Raji (cell line): Measurements from ENCODE around the gene SLC5A12.

ENCODE experiments used
- POLR2A ChIP-seq: IDR thresholded peaks from 2 replicates; pipeline ENCODE4 v1.6.1; 2011; ENCODE audit warnings: low read depth, low read length, control low read depth; ENCODE audit not compliant: insufficient read depth

SLC5A12 gene

DNA sequence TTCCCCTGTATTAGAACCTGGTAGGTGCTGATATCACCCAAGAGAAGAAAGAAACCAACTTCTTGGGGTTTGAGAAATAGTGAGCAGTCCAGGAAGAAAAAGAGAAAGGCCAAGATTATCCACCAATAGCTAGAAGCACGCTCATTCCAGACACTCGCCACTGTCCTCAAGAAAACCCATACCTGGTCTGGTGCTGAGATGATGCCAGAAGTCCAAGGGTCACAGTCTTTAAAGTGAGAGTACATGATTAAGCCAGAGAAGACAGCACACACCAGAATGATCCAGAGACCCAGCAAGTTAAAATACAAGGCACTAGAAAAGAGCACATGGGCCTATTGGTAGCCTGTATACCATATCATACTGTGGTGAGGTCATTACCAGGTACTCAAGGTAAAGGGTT is 23.6 kb downstream of the SLC5A12 start:
- no peak for TF ChIP-seq POLR2A

DNA sequence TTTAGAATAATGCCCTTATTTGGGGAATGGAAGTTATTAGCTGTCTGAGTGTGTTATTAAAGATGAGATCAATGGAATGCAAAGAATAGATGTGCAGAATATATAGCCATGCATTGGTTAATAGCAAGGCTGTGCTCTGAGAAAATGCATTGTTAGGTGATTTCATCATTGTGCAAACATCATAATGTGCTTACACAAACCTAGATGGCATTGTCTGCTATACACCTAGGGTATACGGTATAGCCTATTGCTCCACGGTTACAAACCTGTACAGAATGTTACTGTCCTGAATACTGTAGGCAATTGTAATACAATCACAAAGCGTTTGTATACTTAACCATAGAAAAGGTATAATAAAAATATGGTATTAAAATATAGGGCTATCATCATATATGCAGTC is 25.5 kb downstream of the SLC5A12 start:
- no peak for TF ChIP-seq POLR2A

- TF ChIP-seq POLR2A, result no peak
These were observed 33.2 kb downstream of the SLC5A12 start for GRCh38 chr11:26688701-26689100.

- no peak for TF ChIP-seq POLR2A
These were observed 34.5 kb downstream of the SLC5A12 start for GRCh38 chr11:26687351-26687750.

GRCh38 chr11:26677566-26677965 is 44.3 kb downstream of the SLC5A12 start:
- TF ChIP-seq POLR2A, result no peak

GRCh38 chr11:26676641-26677040 is 45.2 kb downstream of the SLC5A12 start:
- no peak for TF ChIP-seq POLR2A

- TF ChIP-seq POLR2A, result no peak
These were observed 46.5 kb downstream of the SLC5A12 start for GRCh38 chr11:26675233-26675928.

DNA sequence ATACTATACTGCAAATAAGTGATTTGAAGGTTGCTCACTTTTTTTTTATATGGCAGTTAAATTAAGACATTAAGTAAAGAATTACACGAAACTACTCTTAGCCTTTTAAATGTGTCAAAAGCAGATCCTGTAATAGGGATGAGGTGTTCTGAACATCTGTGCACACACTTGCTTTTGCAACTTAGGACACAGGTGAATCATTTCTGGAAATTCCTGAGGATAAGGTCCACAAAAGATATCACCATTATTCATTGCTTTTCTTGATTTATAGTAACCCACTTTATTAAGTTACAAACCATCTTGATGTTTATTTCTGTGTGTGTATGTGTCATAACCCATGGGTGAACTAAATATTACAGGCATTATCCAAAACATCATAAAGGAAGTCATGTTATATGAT is 55.9 kb downstream of the SLC5A12 start:
- TF ChIP-seq POLR2A, result no peak

DNA sequence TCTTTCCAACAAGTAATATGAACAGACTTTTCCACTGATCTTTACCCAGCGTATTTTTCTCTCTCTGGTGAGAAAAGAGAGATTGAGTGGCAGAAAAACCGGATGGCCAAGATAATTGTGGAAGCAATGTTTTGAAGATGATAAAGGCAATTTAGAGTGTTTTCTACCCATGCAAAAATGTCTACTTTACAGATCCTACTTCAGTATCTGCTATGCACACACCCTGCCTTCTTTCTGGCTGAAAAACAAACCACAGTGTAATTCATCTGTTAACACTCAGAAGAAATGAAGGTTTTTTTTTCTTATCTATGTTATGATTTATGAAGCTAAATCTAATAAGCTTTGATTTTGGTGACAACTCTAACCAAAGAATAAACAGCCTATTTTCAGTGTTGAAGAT is 56.8 kb downstream of the SLC5A12 start:
- TF ChIP-seq POLR2A, result no peak

DNA sequence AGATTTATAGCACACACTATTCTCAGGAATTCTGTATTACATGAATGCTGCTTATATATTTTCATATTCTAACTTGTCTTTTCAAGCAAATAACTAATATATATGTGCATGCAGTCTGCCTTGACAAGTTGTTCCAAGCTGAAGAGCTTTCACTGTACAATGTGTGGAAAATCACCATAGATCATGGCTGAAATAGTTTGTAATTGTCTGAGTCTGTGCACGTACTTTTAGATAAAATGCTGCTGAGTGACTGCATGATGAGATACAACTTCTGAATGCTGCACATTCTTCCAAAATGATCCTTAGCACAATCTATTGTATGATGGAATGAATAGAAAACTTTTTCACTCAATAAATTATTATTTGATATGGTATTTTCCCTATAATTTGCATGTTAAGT is 58.9 kb downstream of the SLC5A12 start:
- TF ChIP-seq POLR2A, result no peak

- TF ChIP-seq POLR2A, result no peak
These were observed 66.6 kb downstream of the SLC5A12 start for GRCh38 chr11:26655287-26655686.

DNA sequence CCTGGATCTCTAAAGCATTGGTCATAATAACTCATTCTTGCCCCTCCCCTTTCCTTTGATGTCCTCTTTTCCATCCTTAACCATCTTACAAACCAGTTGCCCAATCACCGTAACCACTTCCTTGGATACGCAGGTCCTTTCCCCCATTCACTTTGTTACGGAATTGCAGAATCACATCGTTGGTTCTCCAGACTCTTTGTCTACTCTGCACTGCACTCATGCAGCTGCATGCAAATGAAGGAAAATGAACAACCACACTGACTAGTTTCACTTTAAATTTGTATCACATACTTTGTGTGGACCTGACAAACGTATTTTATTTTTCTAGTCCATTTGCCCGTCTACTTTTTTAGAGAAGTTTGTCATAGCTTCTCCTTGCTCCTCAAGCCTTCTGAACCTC is 69.9 kb downstream of the SLC5A12 start:
- no peak for TF ChIP-seq POLR2A

- no peak for TF ChIP-seq POLR2A
These were observed 72.0 kb downstream of the SLC5A12 start for GRCh38 chr11:26649884-26650283.

- no peak for TF ChIP-seq POLR2A
These were observed 89.1 kb downstream of the SLC5A12 start for GRCh38 chr11:26632691-26633159.

- TF ChIP-seq POLR2A, result no peak
These were observed 95.5 kb downstream of the SLC5A12 start for GRCh38 chr11:26626346-26626745.

- TF ChIP-seq POLR2A, result no peak
These were observed 98.7 kb downstream of the SLC5A12 start for GRCh38 chr11:26623076-26623659.

- no peak for TF ChIP-seq POLR2A
These were observed 99.7 kb downstream of the SLC5A12 start for GRCh38 chr11:26622181-26622580.
